22Rv1 (cell line): ENCODE measurements around the gene AGAP3.

Source experiments
- ZFX ChIP-seq: fragments of 450-650 bp; IDR thresholded peaks from 2 replicates; pipeline ENCODE4 v1.6.1; 2017; ENCODE audit warnings: antibody characterized with exemption, borderline replicate concordance
- TF ChIP-seq, protein P1 (sequence below): fragments of 450-650 bp; IDR thresholded peaks from 2 replicates; pipeline ENCODE4 v1.5.1; 2017; ENCODE audit warnings: mild to moderate bottlenecking

- TF ChIP-seq, protein P1, sequence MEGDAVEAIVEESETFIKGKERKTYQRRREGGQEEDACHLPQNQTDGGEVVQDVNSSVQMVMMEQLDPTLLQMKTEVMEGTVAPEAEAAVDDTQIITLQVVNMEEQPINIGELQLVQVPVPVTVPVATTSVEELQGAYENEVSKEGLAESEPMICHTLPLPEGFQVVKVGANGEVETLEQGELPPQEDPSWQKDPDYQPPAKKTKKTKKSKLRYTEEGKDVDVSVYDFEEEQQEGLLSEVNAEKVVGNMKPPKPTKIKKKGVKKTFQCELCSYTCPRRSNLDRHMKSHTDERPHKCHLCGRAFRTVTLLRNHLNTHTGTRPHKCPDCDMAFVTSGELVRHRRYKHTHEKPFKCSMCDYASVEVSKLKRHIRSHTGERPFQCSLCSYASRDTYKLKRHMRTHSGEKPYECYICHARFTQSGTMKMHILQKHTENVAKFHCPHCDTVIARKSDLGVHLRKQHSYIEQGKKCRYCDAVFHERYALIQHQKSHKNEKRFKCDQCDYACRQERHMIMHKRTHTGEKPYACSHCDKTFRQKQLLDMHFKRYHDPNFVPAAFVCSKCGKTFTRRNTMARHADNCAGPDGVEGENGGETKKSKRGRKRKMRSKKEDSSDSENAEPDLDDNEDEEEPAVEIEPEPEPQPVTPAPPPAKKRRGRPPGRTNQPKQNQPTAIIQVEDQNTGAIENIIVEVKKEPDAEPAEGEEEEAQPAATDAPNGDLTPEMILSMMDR: no peak
- no peak for TF ChIP-seq ZFX
Measured at GRCh38 chr7:151079199-151079910, 6.9 kb upstream of the AGAP3 start.
